ENCODE results near the gene NKTR. TPM values are rescaled to one million over a fixed set of nuclear protein-coding genes. Genes with fewer than 3 reads are reported as not detected.

The NKTR gene
- polyA plus RNA-seq, 1 donor from 2014 or later = 14.7 TPM

DNA sequence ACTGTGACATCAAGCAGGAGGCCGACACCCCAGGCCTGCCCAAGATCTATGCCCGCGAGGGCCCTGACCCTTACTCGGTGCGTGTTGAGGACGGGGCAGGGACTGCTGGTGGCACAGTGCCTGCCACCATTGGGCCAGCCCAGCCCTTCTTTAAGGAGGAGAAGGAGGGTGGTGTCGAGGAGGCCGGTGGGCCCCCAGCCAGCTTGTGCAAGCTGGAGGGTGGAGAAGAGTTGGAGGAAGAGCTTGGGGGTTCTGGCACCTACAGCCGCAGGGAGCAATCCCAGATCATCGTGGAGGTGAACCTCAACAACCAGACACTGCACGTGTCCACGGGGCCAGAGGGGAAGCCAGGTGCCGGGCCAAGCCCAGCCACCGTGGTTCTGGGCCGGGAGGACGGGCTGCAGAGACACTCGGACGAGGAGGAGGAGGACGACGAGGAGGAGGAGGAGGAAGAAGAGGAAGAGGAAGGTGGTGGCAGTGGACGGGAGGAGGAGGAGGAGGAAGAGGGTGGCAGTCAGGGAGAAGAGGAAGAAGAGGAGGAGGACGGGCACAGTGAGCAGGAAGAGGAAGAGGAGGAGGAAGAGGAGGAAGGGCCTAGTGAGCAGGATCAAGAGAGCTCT lies 58.4 kb downstream of the NKTR start:
- Mint-ChIP-seq H3K27ac (no peak overlapping the region), H3K4me3 (peak overlapping the region in 1 of 4 donors; percentile 23), H3K36me3 (no peaks in the 10 kb centered on the region)

DNA sequence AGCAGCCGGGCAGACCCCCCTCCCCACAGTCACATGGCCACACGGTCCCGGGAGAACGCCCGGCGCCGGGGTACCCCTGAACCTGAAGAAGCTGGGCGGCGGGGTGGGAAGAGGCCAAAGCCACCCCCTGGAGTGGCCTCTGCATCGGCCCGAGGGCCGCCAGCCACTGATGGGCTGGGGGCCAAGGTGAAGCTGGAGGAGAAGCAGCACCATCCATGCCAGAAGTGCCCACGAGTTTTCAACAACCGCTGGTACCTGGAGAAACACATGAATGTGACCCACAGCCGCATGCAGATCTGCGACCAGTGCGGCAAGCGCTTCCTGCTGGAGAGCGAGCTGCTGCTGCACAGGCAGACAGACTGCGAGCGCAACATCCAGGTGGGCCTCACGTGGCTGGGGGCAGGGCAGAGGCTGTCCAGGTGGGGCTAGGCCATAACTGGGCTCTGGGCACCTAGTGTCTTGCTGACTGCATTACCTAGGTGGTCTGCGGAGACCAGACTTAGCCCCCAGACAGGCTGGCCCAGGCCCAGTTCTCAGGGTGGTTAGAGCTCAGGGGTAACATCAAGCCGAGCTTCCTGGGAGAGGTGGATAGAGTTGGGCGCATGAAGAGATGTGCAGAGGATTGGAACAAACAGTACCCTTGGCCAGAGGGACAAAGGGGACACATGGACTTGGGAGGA lies 59.1 kb downstream of the NKTR start:
- H3K27ac Mint-ChIP-seq = peak overlapping the region in 1 of 3 donors; percentile 89
- no peaks in the 10 kb centered on the region for H3K36me3 Mint-ChIP-seq
- peaks cover 2% of the 10 kb centered on the region for H3K27me3 Mint-ChIP-seq
- peaks cover 5 to 8% (median 7%) of the 10 kb centered on the region in 3 donors for H3K4me1 Mint-ChIP-seq
- H3K9me3 Mint-ChIP-seq = no peaks in the 10 kb centered on the region
- H3K4me3 Mint-ChIP-seq = no peak overlapping the region

More for the DNA sequence above, 58.4 kb downstream of the NKTR start:
- no peaks in the 10 kb centered on the region for H3K9me3 Mint-ChIP-seq
- peaks cover 5 to 7% (median 5%) of the 10 kb centered on the region in 3 donors for H3K4me1 Mint-ChIP-seq
- peaks cover 2% of the 10 kb centered on the region for H3K27me3 Mint-ChIP-seq

DNA sequence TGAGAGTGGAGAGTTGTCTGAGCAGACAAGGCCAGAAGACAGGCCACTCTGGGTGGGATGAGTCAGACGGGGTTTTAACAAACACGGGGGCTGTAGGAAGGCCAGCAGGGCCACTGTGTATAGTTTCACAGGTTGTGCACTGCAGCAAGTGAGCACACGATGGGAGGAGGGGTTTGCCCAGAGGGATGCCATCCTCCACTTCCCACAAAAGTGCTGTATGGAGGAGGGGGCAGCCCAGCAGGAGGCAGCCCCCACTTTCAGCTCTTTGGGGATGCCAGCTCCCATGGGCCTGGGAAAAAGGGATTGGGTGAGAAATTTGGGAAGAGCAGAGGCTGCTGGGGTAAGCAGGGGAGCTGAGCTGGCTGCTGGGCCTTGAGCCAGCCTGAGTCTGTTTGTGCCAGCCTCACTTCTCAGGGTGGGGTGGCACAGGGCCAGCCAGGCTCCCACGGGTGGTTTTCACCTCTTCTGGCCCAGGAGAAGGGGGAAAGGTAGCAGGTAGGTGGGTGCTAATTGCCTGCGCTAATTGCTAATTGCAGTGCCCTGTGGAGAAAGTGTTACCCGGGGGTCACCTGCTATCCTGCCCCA lies 59.7 kb downstream of the NKTR start:
- no peaks in the 10 kb centered on the region for H3K9me3 Mint-ChIP-seq

DNA sequence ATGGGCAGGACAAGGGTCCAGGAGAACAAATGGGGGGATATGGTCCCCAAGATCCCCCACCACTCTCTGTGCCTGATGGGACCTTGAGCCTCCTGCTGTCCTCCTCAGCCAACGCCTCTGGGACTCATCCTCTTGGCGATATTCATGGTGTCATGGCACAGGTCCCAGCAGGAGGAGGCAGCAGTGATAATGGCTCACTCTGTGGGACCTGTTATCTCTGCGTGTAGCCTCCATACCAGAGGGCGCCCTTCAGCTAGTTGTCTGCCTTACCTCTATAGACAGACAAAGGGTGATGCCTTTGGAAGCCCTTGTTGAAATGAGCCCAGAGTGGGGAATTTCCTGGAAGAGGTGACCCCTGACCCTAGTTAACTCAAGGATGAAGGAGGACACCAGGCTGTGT lies 60.4 kb downstream of the NKTR start:
- H3K36me3 Mint-ChIP-seq = no peaks in the 10 kb centered on the region
- H3K27ac Mint-ChIP-seq = no peak overlapping the region
- H3K4me3 Mint-ChIP-seq = no peak overlapping the region
- no peaks in the 10 kb centered on the region for H3K9me3 Mint-ChIP-seq
- peaks cover 5 to 8% (median 7%) of the 10 kb centered on the region in 3 donors for H3K4me1 Mint-ChIP-seq
- peaks cover 2% of the 10 kb centered on the region for H3K27me3 Mint-ChIP-seq

More for the DNA sequence above, 59.7 kb downstream of the NKTR start:
- peaks cover 2% of the 10 kb centered on the region for H3K27me3 Mint-ChIP-seq
- H3K4me3 Mint-ChIP-seq = no peak overlapping the region
- peaks cover 5 to 8% (median 7%) of the 10 kb centered on the region in 3 donors for H3K4me1 Mint-ChIP-seq
- no peaks in the 10 kb centered on the region for H3K36me3 Mint-ChIP-seq
- H3K27ac Mint-ChIP-seq = peak overlapping the region in 1 of 3 donors; percentile 89

- H3K36me3 Mint-ChIP-seq = no peaks in the 10 kb centered on the region
- no peak overlapping the region for H3K4me3 Mint-ChIP-seq
- H3K27me3 Mint-ChIP-seq = peaks cover 2% of the 10 kb centered on the region
- H3K27ac Mint-ChIP-seq = no peak overlapping the region
- H3K9me3 Mint-ChIP-seq = no peaks in the 10 kb centered on the region
- peaks cover 5 to 8% (median 7%) of the 10 kb centered on the region in 3 donors for H3K4me1 Mint-ChIP-seq
Observed at GRCh38 chr3:42661593-42662022, 61.1 kb downstream of the NKTR start.

DNA sequence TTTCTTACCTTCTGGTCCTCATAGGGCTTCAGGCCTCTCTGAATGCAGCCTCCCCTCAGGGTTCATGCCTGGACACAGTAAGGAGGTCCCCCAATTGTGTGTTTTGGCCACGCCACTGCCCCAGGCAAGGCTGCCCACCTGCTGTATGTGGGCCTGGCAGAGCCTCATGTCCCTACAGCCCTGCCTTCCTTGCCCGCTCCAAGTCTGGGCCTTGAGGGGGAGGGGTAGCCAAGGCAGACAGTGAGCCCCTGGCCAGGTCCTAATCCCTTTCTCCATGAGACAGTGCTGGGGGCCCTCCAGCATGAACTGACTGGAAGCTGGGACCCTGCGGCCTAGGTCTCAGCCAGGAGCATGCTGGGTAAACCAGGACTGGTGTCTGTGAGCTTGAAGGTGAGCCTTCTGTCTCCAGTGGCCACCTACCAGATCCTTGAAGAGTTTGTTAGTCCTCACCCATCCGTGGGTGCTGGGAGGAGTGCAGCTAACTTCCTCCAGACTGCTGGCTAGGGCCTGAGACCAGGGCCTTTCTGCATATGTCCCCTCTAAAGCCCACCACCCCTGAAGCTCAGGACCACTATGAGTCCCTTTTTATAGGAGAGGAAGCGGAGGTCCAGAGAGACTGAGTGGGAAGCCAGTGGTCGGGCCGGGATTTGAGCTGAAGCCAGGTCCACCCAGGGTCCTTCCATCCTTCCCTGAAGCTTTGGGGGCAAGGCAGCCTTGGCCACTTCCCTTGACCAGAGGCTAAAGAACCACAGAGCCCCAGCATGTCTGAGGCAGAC lies 61.7 kb downstream of the NKTR start:
- Mint-ChIP-seq H3K9me3 (no peaks in the 10 kb centered on the region), H3K27ac (no peak overlapping the region), H3K36me3 (no peaks in the 10 kb centered on the region), H3K4me1 (peaks cover 5 to 8% (median 7%) of the 10 kb centered on the region in 3 donors), H3K4me3 (peak overlapping the region in 2 of 4 donors; percentile 17 to 35), H3K27me3 (peaks cover 2% of the 10 kb centered on the region)

DNA sequence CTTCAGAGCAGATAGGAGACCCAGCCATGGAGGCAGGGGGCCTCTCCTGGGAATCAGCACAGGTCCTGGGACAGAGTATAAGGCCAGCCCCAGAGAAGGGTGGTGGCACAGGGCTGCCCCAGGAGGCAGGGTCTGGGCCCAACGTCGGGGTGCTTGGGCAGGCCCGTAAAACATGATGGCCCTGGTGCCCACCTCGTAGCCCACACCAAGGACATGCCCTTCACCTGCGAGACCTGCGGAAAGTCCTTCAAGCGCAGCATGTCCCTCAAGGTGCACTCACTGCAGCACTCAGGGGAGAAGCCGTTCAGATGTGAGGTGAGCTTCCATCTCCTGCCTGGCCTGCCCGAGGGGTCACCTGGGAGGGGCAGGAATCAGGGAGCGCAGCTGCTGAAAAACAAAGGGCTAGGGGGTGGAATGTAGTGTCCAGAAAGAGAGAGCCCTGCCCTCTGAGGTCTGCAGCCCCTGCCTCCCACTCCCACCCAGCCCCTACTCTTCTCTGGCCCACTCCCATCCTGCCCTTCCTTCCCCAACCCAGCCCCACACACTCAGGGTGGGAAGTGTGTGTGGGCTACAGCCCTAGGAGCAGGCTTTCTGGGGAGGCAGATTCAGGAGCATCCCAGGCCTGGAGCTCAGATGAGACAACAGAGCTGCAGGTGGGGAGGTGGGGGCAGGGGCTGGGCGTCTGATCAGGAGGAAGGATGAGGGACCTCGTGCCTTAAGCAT lies 62.5 kb downstream of the NKTR start:
- H3K9me3 Mint-ChIP-seq = no peaks in the 10 kb centered on the region
- H3K4me1 Mint-ChIP-seq = peaks cover 5 to 7% (median 6%) of the 10 kb centered on the region in 3 donors

DNA sequence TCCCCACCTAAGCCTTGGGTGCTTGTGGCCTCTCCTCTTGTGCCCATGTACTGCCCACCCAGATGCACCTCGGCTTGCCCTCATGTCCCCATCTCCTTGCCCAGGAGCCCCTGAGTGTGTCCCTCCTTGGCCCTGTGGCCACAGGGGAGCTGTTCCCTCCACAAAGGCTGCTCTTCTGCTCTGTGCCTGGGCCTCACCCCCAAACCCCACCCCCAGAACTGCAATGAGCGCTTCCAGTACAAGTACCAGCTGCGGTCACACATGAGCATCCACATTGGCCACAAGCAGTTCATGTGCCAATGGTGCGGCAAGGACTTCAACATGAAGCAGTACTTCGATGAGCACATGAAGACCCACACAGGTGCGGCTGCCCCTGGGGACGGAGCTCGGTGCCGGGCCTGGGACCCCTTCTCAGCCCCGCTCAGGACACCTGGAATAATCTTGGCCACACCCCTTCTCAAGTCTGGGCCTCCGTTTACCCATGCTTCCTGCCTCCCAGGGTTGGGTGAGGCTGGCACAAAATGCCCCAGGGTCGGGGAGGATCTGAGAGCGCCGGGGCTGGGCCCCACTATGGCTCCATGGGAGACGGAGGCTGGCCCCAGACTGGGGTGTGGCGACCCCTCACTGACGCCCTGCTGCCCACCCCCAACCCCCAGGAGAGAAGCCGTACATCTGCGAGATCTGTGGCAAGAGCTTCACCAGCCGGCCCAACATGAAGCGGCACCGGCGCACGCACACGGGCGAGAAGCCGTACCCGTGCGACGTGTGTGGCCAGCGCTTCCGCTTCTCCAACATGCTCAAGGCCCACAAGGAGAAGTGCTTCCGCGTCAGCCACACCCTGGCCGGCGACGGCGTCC lies 63.3 kb downstream of the NKTR start:
- Mint-ChIP-seq H3K36me3 (no peaks in the 10 kb centered on the region), H3K4me3 (peak overlapping the region; percentile 57 to 91 (median 82)), H3K4me1 (peaks cover 5 to 7% (median 6%) of the 10 kb centered on the region in 3 donors), H3K27me3 (peaks cover 2% of the 10 kb centered on the region), H3K27ac (peak overlapping the region; percentile 33 to 85 (median 77)), H3K9me3 (no peaks in the 10 kb centered on the region)

More for the DNA sequence above, 62.5 kb downstream of the NKTR start:
- peak overlapping the region in 1 of 3 donors; percentile 77 for H3K27ac Mint-ChIP-seq
- H3K36me3 Mint-ChIP-seq = no peaks in the 10 kb centered on the region
- H3K4me3 Mint-ChIP-seq = peak overlapping the region in 2 of 4 donors; percentile 17 to 35
- peaks cover 2% of the 10 kb centered on the region for H3K27me3 Mint-ChIP-seq

DNA sequence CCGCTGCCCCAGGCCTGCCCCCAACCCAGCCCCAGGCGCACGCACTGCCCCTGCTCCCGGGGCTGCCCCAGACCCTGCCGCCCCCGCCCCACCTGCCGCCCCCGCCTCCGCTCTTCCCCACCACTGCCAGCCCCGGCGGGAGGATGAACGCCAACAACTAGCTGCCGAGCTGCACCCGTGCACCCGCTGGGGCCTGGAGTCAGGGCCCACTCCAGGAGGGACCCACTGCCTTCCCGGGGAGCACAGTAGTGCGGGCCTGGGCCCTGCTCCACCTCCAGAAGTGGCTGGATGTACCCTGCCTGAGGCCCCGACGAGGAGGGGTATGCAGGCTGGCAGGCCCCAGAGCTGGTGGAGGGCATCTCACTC lies 63.9 kb downstream of the NKTR start:
- Mint-ChIP-seq H3K27ac (peak overlapping the region in 1 of 3 donors; percentile 77), H3K27me3 (peaks cover 2% of the 10 kb centered on the region), H3K9me3 (no peaks in the 10 kb centered on the region), H3K36me3 (no peaks in the 10 kb centered on the region), H3K4me3 (peak overlapping the region in 1 of 4 donors; percentile 76), H3K4me1 (peaks cover 5 to 7% (median 6%) of the 10 kb centered on the region in 3 donors)

DNA sequence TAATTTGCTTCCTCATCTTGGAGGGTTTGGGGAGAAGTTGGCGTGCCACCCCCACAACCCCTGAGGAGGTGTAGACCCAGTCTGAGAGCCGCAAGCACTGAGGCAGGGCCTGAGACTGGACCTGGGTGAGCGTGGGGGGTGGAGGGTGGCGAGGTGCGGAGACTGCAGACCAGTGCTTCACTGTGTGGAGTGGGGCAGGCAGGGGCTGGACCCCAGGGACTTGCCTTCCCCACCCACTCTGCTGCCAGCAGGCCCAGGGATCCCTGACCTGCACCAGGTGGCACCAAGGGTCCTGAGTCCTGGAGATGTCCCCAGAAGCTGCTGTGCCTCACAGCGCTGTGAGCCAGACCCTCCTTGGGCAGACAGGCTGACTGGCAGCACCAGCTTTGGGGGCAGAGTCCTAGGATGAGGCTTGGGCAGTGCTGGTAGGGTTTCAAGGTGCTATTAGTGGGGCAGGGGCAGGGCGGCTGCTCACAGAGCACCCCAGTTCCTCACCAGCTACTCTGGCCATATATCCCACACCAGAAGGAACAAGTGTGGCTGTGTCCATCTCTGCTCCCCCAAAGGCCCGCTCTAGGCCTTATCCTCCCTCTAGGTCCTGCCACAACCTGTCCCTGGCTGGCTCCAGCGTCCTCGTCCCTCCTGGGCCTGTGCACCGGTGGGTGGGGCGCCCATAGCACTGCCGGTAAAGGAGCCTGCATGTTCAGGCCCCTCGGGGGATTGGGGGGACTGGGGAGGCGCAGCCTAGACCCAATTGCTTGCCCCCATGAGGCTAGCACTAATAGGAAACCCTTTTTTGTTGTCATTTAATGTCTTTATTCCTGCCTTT lies 64.8 kb downstream of the NKTR start:
- no peaks in the 10 kb centered on the region for H3K9me3 Mint-ChIP-seq
- H3K4me1 Mint-ChIP-seq = peaks cover 5 to 7% (median 6%) of the 10 kb centered on the region in 3 donors
- H3K27me3 Mint-ChIP-seq = peaks cover 2% of the 10 kb centered on the region
- H3K4me3 Mint-ChIP-seq = peak overlapping the region in 1 of 4 donors; percentile 39
- H3K27ac Mint-ChIP-seq = no peak overlapping the region
- no peaks in the 10 kb centered on the region for H3K36me3 Mint-ChIP-seq

DNA sequence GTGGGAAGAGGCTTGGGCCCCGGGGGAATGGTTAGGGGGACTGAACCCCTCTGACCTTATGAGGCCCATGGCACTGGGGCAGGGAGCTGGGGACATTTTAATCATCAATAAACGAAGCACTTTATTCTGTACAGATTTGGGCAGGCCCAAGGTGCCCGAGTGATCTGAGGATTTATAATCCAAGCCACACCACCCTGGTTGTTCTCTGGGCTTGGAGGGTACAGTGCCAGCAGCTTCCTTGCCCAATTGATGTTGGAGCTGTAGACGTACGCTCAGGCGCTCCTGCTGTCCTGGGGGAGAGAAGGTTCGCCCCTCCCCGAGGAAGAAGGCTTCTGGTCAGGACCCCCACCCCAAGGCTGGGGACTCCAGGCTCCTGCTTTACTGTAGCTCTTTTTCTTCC lies 65.5 kb downstream of the NKTR start:
- Mint-ChIP-seq H3K36me3 (no peaks in the 10 kb centered on the region), H3K27me3 (peaks cover 2% of the 10 kb centered on the region), H3K27ac (no peak overlapping the region), H3K9me3 (no peaks in the 10 kb centered on the region), H3K4me3 (peak overlapping the region in 1 of 4 donors; percentile 51), H3K4me1 (peaks cover 5 to 7% (median 6%) of the 10 kb centered on the region in 3 donors)

DNA sequence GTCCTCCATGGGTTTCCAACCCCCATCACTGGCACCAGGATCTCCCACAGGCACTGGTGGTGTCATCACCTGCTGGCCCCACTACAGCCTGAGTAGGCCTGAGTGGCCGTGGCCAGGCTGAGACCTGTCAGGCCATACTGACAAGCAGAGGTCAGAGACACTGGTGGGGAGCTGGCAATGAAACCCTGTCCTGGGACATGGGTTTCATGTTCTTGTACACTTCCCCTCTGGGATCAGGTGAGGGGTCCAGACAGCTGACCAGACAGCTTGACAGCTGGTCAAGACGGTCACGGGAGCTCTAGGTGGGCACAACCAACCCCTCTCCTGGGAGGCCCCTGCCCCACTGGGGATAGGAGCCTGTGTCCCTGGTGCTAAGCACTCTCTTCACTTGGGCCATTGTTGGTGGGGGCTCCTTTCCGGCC lies 66.1 kb downstream of the NKTR start:
- no peaks in the 10 kb centered on the region for H3K9me3 Mint-ChIP-seq
- peaks cover 5 to 7% (median 6%) of the 10 kb centered on the region in 3 donors for H3K4me1 Mint-ChIP-seq
- H3K36me3 Mint-ChIP-seq = no peaks in the 10 kb centered on the region
- H3K27ac Mint-ChIP-seq = no peak overlapping the region
- no peak overlapping the region for H3K4me3 Mint-ChIP-seq
- peaks cover 2% of the 10 kb centered on the region for H3K27me3 Mint-ChIP-seq

- Mint-ChIP-seq H3K4me1 (peaks cover 5 to 7% (median 6%) of the 10 kb centered on the region in 3 donors), H3K4me3 (no peak overlapping the region), H3K9me3 (no peaks in the 10 kb centered on the region), H3K36me3 (no peaks in the 10 kb centered on the region), H3K27ac (no peak overlapping the region), H3K27me3 (peaks cover 2% of the 10 kb centered on the region)
Observed at GRCh38 chr3:42667096-42667522, 66.6 kb downstream of the NKTR start.

Data from IgD-negative memory B cell (primary cell).